Measurements from ENCODE around the gene ATG9A.

DNA sequence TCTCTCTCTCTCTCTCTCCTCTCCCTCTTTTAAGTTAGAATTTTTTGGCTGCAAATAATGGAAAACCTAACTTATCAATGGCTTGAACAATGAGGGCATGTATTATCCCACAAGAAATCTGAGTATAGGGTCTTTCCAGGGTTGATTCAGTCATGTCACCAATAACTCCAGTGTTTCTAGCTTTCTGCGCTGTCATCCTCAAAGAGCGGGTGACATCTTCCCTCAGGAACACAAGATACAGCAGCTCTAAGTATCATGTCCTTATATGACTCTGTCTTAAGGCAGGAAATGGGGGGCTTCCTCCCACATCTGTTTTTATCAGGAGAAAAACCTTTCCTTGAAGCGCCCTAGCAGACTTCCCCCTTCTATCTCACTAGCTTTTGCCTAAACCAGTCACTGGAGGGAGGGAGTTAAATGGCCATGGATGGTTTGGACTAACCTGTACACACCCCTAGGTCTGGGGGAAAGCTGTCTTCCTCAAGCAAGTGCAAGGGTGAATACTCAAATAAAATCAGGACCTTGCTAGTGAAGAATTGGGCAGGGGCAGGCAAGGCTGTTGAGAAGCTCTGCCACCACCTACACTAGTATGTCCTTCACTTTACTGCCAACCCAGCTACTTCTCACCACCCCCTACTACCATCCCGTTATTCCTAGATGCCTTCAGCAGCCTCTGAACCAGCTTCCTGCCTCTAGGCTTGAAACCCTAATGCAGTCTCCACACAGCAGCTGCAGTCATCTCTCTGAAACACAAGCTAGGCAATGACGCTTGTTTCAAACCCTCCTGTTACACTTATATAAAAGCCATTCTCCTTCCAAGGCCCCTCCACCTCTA lies 31.8 kb upstream of the ATG9A start:
- no peak for TF ChIP-seq POLR2AphosphoS5 (IDR thresholded peaks at IDR 0.05; ENCODE audit: borderline replicate concordance, low read depth, low read length)
- no peak for TF ChIP-seq EZH2 (IDR thresholded peaks at IDR 0.05)

All from SK-N-MC (cell line).